ENCODE results near the gene GUCY1A1.

Gene GUCY1A1

DNA sequence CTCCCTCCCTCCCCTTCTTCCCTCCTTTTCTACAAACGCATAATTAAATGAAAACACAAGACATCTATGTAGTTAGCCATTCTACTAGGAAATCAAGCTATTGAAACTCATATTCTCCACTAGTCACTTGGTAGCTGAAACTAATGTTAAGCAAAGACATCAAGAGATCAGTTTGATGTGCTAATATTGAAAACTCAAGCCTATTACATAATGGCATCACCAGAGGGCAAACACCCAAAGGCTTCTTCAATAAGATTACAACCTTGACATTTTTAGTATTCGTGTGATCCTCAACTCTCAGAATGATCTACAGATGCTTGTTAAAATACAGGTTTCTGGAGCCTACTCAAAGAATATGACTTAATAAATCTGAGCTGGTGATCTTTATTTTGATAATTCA, 6.2 kb upstream of the GUCY1A1 start:
- no peak for DNase-seq

- DNase-seq, result no peak
Observed at GRCh38 chr4:155665054-155665453, 1.6 kb upstream of the GUCY1A1 start.

- DNase-seq, result no peak
Observed at GRCh38 chr4:155667222-155667567, 547 bp downstream of the GUCY1A1 start.

GRCh38 chr4:155667568-155668511, 1.2 kb downstream of the GUCY1A1 start:
- DNase-seq, result no peak

DNA sequence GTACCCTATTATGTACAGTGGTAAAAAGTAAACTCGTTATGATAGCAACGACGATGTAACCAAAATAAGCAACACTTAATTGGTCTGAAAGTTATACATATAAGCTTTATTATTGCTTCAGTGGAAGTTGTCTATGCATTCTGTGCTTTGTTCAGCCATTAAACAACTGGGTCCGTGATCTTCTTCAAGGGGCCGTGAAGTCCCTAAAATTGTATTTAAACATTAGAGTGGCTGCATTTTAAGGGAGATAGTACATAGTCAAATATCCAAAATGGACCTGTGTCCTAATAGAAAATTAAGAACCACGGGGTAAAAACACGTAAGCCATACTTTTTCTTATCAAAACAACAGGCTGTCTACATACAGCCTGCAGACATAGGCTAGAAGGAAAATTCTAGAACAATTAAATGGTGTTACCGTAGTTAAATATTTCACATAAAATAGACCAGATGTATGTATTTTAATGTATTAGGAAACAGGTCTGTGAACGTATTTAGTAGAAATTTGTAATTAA, 2.1 kb downstream of the GUCY1A1 start:
- DNase-seq, result no peak

GRCh38 chr4:155672342-155672741, 5.7 kb downstream of the GUCY1A1 start:
- DNase-seq, result no peak

DNA sequence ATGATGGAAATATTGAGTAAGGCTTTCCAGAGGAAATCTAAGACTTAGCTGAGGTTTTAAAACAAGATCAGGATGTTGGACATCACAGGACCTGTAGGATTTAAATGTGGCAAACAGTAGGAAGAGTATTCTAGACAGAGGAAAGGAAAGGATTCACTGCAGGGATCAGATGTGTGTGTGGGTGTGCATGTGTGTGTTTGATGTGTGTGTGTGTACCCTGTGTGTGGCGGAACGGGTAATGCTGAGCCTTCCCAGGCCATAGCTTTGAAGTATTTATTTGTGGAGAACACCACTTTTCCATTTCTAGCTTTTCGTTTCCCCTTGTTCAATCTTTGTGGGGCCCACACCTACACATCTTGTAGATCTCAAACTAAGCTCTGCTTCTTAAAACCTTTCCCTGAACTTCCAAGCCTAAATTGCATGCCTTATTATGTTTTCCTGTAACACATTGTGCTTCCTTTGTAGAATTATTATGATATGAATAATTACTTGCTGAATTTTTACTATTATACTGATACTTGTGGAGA, 6.9 kb downstream of the GUCY1A1 start:
- DNase-seq, result no peak

DNA sequence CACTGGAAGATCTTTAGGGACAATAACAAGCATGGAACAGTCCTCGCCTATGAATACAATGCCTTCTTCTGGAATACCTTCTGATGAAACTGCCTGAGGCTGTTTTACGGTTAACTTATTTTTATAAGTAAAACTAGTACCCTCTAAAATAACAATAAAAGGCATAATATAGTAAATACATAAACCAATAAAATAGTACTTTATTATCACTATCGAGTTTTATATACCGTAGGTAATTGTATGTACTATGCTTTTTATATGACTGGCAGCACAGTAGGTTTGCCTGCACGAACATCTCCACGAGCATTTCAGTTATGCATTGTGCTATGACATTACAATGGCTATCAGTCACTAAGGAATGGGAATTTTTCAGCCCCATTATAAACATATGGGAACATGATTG, 8.0 kb downstream of the GUCY1A1 start:
- DNase-seq, result no peak

DNA sequence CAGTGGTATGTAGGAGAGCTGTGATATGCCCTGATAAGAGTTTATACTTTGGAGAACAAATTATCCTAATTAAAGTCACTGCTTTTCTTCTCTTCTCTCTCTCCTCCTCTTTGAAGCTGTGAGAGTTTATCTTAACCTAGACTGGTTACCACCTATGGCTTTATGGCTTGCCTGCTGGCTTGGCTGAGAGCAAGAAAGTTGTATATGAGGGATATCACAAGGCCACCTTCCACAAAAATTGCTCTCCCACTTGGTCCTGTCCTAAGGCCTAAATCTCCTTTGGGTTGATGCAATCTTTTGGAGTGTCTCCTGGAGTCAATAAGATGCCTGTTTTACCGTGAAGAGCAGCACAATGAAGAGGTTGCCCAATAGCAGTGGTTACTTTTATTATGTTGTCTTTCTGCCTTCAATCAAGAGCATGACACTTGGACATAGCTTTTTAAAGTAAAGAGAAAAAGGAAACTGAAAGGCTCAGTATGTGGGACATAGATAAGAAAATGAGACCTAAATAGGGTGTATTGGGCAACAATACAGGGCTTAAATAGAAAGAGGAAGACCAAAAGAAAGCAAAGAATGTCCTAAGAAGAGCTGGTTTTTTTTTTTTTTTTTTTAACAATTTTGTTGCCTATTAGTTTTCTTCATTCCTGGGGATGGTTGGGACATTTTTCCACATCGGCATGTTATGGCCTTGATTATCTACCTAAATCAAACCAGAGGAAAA, 9.2 kb downstream of the GUCY1A1 start:
- DNase-seq, result no peak

DNA sequence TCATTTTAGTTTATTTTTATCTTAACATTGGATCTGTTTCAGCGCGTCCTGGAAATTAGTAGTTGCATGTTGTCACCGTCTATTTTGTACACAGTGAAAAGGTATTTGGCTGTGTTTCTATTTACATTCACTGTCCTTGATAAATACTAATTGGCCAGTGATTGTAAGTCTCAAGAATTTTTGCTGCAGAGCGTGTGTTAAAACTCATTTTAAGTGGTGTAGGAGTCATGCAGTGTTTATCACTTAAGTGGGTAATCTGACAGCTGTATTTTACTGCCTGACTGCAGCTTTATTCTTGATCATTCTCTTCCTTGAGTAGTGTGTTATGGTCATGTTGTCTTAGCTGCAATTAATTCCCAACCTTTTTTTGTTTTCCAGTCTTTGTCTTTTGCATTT, 9.8 kb downstream of the GUCY1A1 start:
- no peak for DNase-seq

- DNase-seq, result no peak
Observed at GRCh38 chr4:155678011-155678410, 11.4 kb downstream of the GUCY1A1 start.

GRCh38 chr4:155679343-155679742, 12.7 kb downstream of the GUCY1A1 start:
- no peak for DNase-seq

DNA sequence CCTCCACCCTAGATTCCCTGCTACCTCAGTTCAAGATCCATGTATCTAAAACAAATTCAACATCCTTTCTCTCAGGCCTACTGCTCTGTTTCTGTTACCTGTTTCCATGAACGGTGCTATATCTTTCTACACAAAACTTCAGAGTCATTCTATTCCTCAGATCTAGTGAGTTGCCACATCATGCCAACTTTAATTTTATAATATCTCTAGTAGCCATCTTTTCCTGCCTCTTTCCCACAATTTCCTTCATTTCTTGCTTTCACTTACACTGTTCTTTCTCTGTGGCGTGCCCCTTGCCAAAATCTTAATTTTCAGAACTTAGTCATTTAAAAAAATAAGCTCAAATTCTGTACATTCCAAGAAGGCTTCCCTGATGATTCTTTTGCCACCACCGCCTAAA, 15.2 kb downstream of the GUCY1A1 start:
- DNase-seq, result no peak

DNA sequence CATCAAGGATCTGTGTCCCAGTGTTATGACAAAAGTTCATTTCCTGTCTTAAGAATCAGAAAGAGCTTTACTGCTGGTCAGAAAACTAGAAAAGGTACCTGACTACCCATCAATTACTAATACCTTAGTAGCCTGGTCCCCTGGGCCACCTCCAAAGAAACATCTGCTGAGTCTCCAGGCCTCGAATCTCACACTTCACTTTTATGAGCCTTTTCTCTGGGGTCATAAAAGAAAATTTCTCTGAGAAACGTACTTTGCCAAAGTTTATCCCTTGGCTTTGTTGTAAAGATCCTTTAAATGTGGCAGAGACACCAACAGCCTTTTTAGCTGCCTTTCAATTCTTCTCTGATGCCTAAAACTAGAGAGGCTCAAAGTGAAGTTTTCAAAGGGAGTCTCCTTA, 17.8 kb downstream of the GUCY1A1 start:
- no peak for DNase-seq

GRCh38 chr4:155684892-155685541, 18.4 kb downstream of the GUCY1A1 start:
- DNase-seq, result no peak

DNA sequence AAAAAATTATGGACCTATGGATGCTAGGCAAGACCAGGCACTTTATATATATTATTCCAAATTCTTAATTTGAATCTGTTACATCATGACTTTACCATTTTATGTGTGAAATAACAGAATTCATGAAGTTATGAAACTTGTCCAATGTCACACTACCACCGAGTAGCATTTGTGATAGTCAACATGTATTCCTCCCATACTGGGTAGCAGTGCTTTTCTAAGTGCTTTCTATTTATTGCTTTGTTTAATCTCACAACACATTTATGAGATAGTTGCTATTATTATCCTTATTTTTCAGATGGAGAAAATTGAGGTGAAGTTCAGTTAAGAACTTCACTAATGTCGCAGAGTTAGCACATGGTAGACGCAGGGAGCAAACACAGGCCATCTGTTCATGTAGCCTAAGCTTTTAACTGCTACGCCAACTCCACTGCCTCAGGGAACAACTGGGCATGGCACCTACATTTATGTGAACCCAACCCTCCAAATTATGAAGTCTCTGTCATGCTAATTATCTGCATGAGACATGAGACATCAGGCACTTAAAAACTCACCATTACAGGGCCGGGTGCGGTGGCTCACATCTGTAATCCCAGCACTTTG, 20.8 kb downstream of the GUCY1A1 start:
- no peak for DNase-seq

DNA sequence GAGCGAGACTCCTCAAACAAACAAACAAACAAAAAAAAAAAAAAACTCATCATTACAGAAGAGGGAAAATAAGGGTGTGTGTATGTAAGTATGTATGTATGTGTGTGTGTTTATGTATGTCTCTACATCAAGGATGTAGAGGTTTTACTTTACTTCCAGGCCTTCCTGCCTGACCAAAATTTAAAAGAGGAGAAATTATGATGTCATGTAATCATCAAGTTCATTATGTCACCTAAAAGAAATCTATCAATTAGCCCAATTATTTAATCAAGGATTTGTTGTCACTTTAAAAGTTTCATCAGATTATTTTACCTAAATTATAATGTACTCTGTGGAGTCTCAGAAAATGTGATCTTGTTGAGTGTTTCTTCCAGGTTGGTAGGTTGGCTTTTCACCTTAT, 21.6 kb downstream of the GUCY1A1 start:
- DNase-seq, result no peak

DNA sequence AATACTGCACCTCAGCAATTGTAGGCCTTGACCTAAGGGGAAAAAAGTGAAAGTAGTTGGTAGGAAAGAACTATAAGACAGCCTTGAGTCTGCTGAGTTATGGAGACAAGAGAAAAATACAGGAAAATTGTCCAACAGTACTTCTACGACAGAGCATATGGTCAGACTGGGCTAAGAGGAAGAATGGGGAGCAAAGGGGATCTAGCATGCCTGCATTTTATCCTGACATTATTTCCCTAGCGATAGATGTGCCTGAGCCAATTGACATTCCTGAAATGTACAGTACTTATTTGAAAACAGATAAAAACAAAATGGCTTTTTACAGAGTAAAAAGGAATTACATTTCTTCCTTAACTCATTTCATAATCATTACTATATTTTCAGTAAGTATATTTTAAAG, 22.2 kb downstream of the GUCY1A1 start:
- DNase-seq, result no peak

- no peak for DNase-seq
Observed at GRCh38 chr4:155690044-155690837, 23.6 kb downstream of the GUCY1A1 start.

GRCh38 chr4:155692361-155692760, 25.7 kb downstream of the GUCY1A1 start:
- DNase-seq, result no peak

- no peak for DNase-seq
Observed at GRCh38 chr4:155693015-155693663, 26.5 kb downstream of the GUCY1A1 start.
